Measurements from ENCODE around the gene CCBE1.

CCBE1 gene

GRCh38 chr18:59382383-59382782, 314.8 kb downstream of the CCBE1 start:
- H3K9me3 ChIP-seq (replicated peaks in 1 of 2; ENCODE audit: control insufficient read depth in 2 of 2, insufficient read depth in 1 of 2, low read depth in 1 of 2, low read length in 2 of 2) = no peaks in the 10 kb centered on the region
- no peak overlapping the region for H3K14ac ChIP-seq (ENCODE audit: low read length)
- no peak overlapping the region for H2BK15ac ChIP-seq (ENCODE audit: low read length)
- peaks cover 0 to 36% of the 10 kb centered on the region in 2 donors for H3K4me1 ChIP-seq (ENCODE audit: control insufficient read depth in 2 of 2, insufficient read depth in 1 of 2, low read depth in 1 of 2, low read length in 2 of 2)
- no peak overlapping the region for H2BK12ac ChIP-seq (ENCODE audit: low read length)
- H4K91ac ChIP-seq (ENCODE audit: low read depth, low read length, poor library complexity) = no peak overlapping the region
- H2BK120ac ChIP-seq (ENCODE audit: low read depth, low read length) = no peak overlapping the region
- WGBS, 2 donors (ENCODE audit: extremely low coverage in 2 of 2, insufficient read length in 2 of 2, insufficient replicate concordance in 1 of 2) = no CpG with 5 or more reads among the region's 7 CpGs
- no peak overlapping the region for H4K8ac ChIP-seq (ENCODE audit: low read depth, low read length)
- H2AK5ac ChIP-seq (ENCODE audit: low read depth, low read length) = no peak overlapping the region
- no peak overlapping the region for H3K23ac ChIP-seq (ENCODE audit: low read depth, low read length, poor library complexity)
- H2BK5ac ChIP-seq (ENCODE audit: low read length) = peak overlapping the region; percentile 0
- peak overlapping the region; percentile 68 for H3K18ac ChIP-seq (ENCODE audit: low read length)
- H3K4ac ChIP-seq (ENCODE audit: low read length) = no peak overlapping the region
- no peak overlapping the region for H2AFZ ChIP-seq (ENCODE audit: low read length)
- no peak for DNase-seq (ENCODE audit: low spot score)
- H3K4me3 ChIP-seq (ENCODE audit: low read length in 2 of 2) = no peak overlapping the region
- no peak overlapping the region for H3K27ac ChIP-seq (replicated peaks; ENCODE audit: low read length)
- H3K4me2 ChIP-seq (ENCODE audit: insufficient read depth, low read length, poor library complexity, severe bottlenecking) = no peak overlapping the region
- H3K9ac ChIP-seq (ENCODE audit: low read depth, low read length, poor library complexity) = no peak overlapping the region
- H3K36me3 ChIP-seq (replicated peaks in 1 of 2; ENCODE audit: control insufficient read depth in 2 of 2, insufficient read depth in 2 of 2, low read length in 2 of 2) = no peaks in the 10 kb centered on the region
- H3K79me1 ChIP-seq (ENCODE audit: low read depth, low read length) = no peaks in the 10 kb centered on the region
- peaks cover 0 to 59% (median 0%) of the 10 kb centered on the region in 3 experiments for H3K27me3 ChIP-seq (ENCODE audit: control insufficient read depth in 3 of 3, insufficient read depth in 3 of 3, low read depth in 1 of 3, low read length in 3 of 3)

GRCh38 chr18:59381949-59382348, 315.3 kb downstream of the CCBE1 start:
- no peak for DNase-seq (ENCODE audit: low spot score)
- Histone ChIP-seq H3K4me2 (ENCODE audit: insufficient read depth, low read length, poor library complexity, severe bottlenecking) (no peak overlapping the region), H2BK12ac (ENCODE audit: low read length) (no peak overlapping the region), H3K4me1 (ENCODE audit: control insufficient read depth in 2 of 2, insufficient read depth in 1 of 2, low read depth in 1 of 2, low read length in 2 of 2) (peaks cover 0 to 40% of the 10 kb centered on the region in 2 donors), H3K23ac (ENCODE audit: low read depth, low read length, poor library complexity) (no peak overlapping the region), H4K91ac (ENCODE audit: low read depth, low read length, poor library complexity) (no peak overlapping the region), H3K27ac (replicated peaks; ENCODE audit: low read length) (no peak overlapping the region), H3K9me3 (replicated peaks in 1 of 2; ENCODE audit: control insufficient read depth in 2 of 2, insufficient read depth in 1 of 2, low read depth in 1 of 2, low read length in 2 of 2) (no peaks in the 10 kb centered on the region), H3K4ac (ENCODE audit: low read length) (no peak overlapping the region), H2AFZ (ENCODE audit: low read length) (no peak overlapping the region), H3K14ac (ENCODE audit: low read length) (no peak overlapping the region), H2AK5ac (ENCODE audit: low read depth, low read length) (peak overlapping the region; percentile 35), H2BK5ac (ENCODE audit: low read length) (peak overlapping the region; percentile 0), H3K18ac (ENCODE audit: low read length) (peak overlapping the region; percentile 68), H3K9ac (ENCODE audit: low read depth, low read length, poor library complexity) (no peak overlapping the region), H4K8ac (ENCODE audit: low read depth, low read length) (no peak overlapping the region), H2BK15ac (ENCODE audit: low read length) (no peak overlapping the region), H3K4me3 (ENCODE audit: low read length in 2 of 2) (no peak overlapping the region), H2BK120ac (ENCODE audit: low read depth, low read length) (no peak overlapping the region), H3K36me3 (replicated peaks in 1 of 2; ENCODE audit: control insufficient read depth in 2 of 2, insufficient read depth in 2 of 2, low read length in 2 of 2) (no peaks in the 10 kb centered on the region), H3K79me1 (ENCODE audit: low read depth, low read length) (no peaks in the 10 kb centered on the region), H3K27me3 (ENCODE audit: control insufficient read depth in 3 of 3, insufficient read depth in 3 of 3, low read depth in 1 of 3, low read length in 3 of 3) (peaks cover 0 to 59% (median 0%) of the 10 kb centered on the region in 3 experiments)
- no CpG with 5 or more reads among the region's 6 CpGs for WGBS, 2 donors (ENCODE audit: extremely low coverage in 2 of 2, insufficient read length in 2 of 2, insufficient replicate concordance in 1 of 2)
